Gastrocnemius medialis (tissue), 4 donors: ENCODE measurements around the gene CMPK1. TPM values are rescaled to one million over a fixed set of nuclear protein-coding genes. Genes with fewer than 3 reads are reported as not detected.
A peak's percentile ranks its signal among the peaks of the same experiment; 100 is the strongest.
"Not testable (repeated sequence)": the region's sequence is repeated elsewhere in the genome, so short reads cannot be mapped to it uniquely, and the experiment has no call there.

Source experiments
- ATAC-seq, 2 donors: fragments of 150-250 bp; one replicate each; pipeline ENCODE4 v1.9.1; 2016
- DNase-seq, 2 donors: peaks; one replicate each; pipeline ENCODE4 v3.0.0-alpha.2; 2019
- H3K27ac ChIP-seq, 4 donors: fragments of 200-600 bp; sonication (generic); 1 replicate in 1 of 4; 2 replicates in 3 of 4; pipeline ENCODE4 v1.5.1; 2016 to 2018; ENCODE audit warnings: mild to moderate bottlenecking in 2 of 4, moderate library complexity in 1 of 4
- H3K27me3 ChIP-seq, 3 donors: fragments of 200-600 bp; sonication (generic) in 2 of 3; 1 replicate in 1 of 3; 2 replicates in 2 of 3; pipeline versions ENCODE4 v1.5.1 to v1.6.0; 2016 to 2019; ENCODE audit warnings: mild to moderate bottlenecking in 1 of 3, moderate library complexity in 1 of 3
- H3K36me3 ChIP-seq, 2 donors: fragments of 200-600 bp; sonication (generic) in 1 of 2; one replicate each; pipeline ENCODE4 v1.5.1; 2017 to 2018
- H3K4me1 ChIP-seq, 2 donors: fragments of 200-600 bp; sonication (generic) in 1 of 2; one replicate each; pipeline ENCODE4 v1.5.1; 2016 to 2017; ENCODE audit warnings: mild to moderate bottlenecking in 2 of 2
- H3K4me3 ChIP-seq, 4 donors: fragments of 200-600 bp; sonication (generic) in 3 of 4; 1 replicate in 1 of 4; 2 replicates in 3 of 4; pipeline ENCODE4 v1.5.1; 2016 to 2019; ENCODE audit warnings: mild to moderate bottlenecking in 2 of 4
- H3K9me3 ChIP-seq, 3 donors: fragments of 200-600 bp; sonication (generic) in 2 of 3; 1 replicate in 1 of 3; 2 replicates in 2 of 3; pipeline ENCODE4 v1.5.1; 2016 to 2019
- CTCF ChIP-seq, 5 experiments: fragments of 450-650 bp in 3 of 5; fragments of 200-600 bp in 2 of 5; sonication (generic) in 2 of 5; IDR thresholded peaks in 4 of 5; conservative IDR thresholded peaks in 1 of 5; 1 replicate in 4 of 5; 2 replicates in 1 of 5; pipeline ENCODE4 v1.5.1; 2016 to 2019; ENCODE audit warnings: antibody characterized with exemption in 5 of 5, mild to moderate bottlenecking in 3 of 5, moderate library complexity in 3 of 5
- POLR2A ChIP-seq, 2 donors: fragments of 450-650 bp; IDR thresholded peaks; one replicate each; pipeline ENCODE4 v1.6.1; 2017; ENCODE audit warnings: antibody characterized with exemption in 2 of 2, mild to moderate bottlenecking in 2 of 2, moderate library complexity in 2 of 2
- in situ Hi-C, 4 donors: fragments of 200-750 bp; cut with MboI; loops; one replicate each; pipeline versions ENCODE4 v1.15.0 to v1.8.0; 2017; ENCODE audit warnings: low sequenced_read_pairs in 4 of 4
- intact Hi-C: fragments of 100-400 bp; cut with DNase I; formaldehyde crosslinking; loops from one replicate; pipeline ENCODE4 v1.15.1; 2023; ENCODE audit warnings: low total_unique reads
- total RNA-seq, 4 donors: library from RNA; depleted of rRNA; stranded (reverse); fragments of >200 nt; gene quantifications; one replicate each; pipeline versions ENCODE4 v1.1.0 to v1.2.3, GENCODE V29; 2016

Gene CMPK1, protein sequence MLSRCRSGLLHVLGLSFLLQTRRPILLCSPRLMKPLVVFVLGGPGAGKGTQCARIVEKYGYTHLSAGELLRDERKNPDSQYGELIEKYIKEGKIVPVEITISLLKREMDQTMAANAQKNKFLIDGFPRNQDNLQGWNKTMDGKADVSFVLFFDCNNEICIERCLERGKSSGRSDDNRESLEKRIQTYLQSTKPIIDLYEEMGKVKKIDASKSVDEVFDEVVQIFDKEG
- total RNA-seq = 10 to 100 TPM; 70.7 to 98.7 (median 88.3) TPM

- intact Hi-C loops = loop anchor here (5.0 kb wide), 1 partner anchor 156 kb away; no protein-coding TSS in a partner anchor
- H3K4me3 ChIP-seq = peak within 1 kb of the TSS; percentile 72 to 99 (median 92)
- TF ChIP-seq POLR2A (IDR thresholded peaks at IDR 0.05) = no peak
- TF ChIP-seq CTCF (IDR thresholded peaks at IDR 0.05 in 4 of 5, conservative IDR thresholded peaks at IDR 0.05 in 1 of 5) = no peak
- H3K27me3 ChIP-seq = no peaks in the 10 kb centered on the region
- peaks cover 28 to 39% of the 10 kb centered on the region in 2 donors for H3K4me1 ChIP-seq
- ATAC-seq (peak; percentile 79 to 84), DNase-seq (peak; percentile 73 to 76)
- no peaks in the 10 kb centered on the region for H3K36me3 ChIP-seq
- peak within 1 kb of the TSS; percentile 93 to 100 (median 98) for H3K27ac ChIP-seq
- H3K9me3 ChIP-seq = no peaks in the 10 kb centered on the region
- in situ Hi-C loops = loop anchor here in 2 of 4 donors (25.0 kb wide), 1 partner anchor 146 kb away; the partner anchor contains the start of gene PDZK1IP1 (in 2 of the 2)
Observed at GRCh38 chr1:47333578-47333921, at the start of gene CMPK1. TSS of gene CMPK1 (plus strand) at chr1:47333790. CDS start at chr1:47333946, 156 bp downstream.

DNA sequence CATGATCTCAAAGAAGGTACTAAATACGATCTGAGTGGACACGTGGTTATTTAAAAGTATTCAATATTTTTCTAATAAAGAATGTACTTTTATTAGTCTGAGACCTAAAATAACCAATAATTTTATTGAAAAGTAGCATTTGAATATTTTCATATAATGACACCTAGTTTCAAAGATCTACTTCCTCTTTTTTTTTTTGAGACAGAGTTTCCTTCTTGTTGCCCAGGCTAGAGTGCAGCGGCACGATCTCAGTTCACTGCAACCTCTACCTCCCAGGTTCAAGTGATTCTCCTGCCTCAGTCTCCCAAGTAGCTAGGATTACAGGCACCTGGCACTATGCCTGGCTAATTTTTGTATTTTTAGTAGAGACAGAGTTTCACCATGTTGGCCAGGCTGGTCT is 45.5 kb upstream of the CMPK1 start:
- H3K4me1 ChIP-seq, H3K36me3 ChIP-seq, DNase-seq, H3K27me3 ChIP-seq, H3K27ac ChIP-seq, ATAC-seq, in situ Hi-C loops, H3K9me3 ChIP-seq, intact Hi-C loops, H3K4me3 ChIP-seq: not testable (repeated sequence)

DNA sequence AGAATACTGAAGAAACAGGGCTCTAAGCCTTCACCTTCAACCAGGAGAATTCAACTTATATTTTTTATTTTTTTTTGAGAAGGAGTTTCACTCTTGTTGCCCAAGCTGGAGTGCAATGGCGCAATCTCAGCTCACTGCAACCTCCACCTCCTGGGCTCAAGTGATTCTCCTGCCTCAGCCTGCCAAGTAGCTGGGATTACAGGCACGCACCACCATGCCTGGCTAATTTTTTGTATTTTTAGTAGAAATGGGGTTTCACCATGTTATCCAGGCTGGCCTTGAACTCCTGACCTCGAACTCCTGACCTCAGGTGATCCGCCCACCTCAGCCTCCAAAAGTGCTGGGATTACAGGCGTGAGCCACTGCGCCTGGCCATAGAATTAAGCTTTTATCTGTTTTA is 38.7 kb upstream of the CMPK1 start:
- DNase-seq, intact Hi-C loops, H3K9me3 ChIP-seq, H3K4me3 ChIP-seq, in situ Hi-C loops, ATAC-seq, H3K4me1 ChIP-seq, H3K27me3 ChIP-seq, H3K36me3 ChIP-seq, H3K27ac ChIP-seq: not testable (repeated sequence)

DNA sequence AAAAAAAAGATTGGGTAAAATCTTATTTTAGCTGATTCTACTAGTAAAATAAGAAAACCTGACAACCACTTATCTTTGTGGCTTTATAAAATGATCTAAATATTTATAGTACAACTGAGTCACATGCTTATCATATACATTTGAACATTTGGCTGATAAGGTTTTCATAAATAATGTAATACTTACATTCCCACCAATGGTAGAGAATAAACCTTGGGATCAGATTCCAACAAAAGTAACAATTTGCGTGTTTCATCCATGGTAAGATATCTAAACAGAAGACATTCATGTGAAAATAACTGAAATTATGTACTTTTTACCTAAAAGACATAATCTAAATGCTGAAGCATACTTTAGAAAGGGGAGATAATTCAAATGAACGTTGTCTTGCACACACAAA is 38.0 kb upstream of the CMPK1 start:
- Histone ChIP-seq H3K4me1 (peaks cover 0 to 5% of the 10 kb centered on the region in 2 donors), H3K36me3 (no peaks in the 10 kb centered on the region), H3K9me3 (no peaks in the 10 kb centered on the region), H3K27ac (no peak overlapping the region), H3K27me3 (no peaks in the 10 kb centered on the region), H3K4me3 (no peak overlapping the region)
- intact Hi-C loops (no loop called here), in situ Hi-C loops (no loop called here)
- ATAC-seq (no peak), DNase-seq (no peak)
- no peak for TF ChIP-seq CTCF (IDR thresholded peaks at IDR 0.05 in 4 of 5, conservative IDR thresholded peaks at IDR 0.05 in 1 of 5)
- TF ChIP-seq POLR2A (IDR thresholded peaks at IDR 0.05) = no peak

- intact Hi-C loops (no loop called here), in situ Hi-C loops (no loop called here)
- no peak for TF ChIP-seq CTCF (IDR thresholded peaks at IDR 0.05 in 4 of 5, conservative IDR thresholded peaks at IDR 0.05 in 1 of 5)
- no peak for TF ChIP-seq POLR2A (IDR thresholded peaks at IDR 0.05)
- DNase-seq = no peak
- no peaks in the 10 kb centered on the region for H3K9me3 ChIP-seq
- H3K27ac ChIP-seq = peak overlapping the region in 3 of 4 donors; percentile 10 to 61 (median 43)
- H3K36me3 ChIP-seq = no peaks in the 10 kb centered on the region
- peak in 1 of 2 donors; percentile 54 for ATAC-seq
- no peak overlapping the region for H3K4me3 ChIP-seq
- H3K27me3 ChIP-seq = no peaks in the 10 kb centered on the region
- H3K4me1 ChIP-seq = peaks cover 0 to 5% of the 10 kb centered on the region in 2 donors
Observed at GRCh38 chr1:47298025-47298699, 35.4 kb upstream of the CMPK1 start.
